IPS-11a (cell line): ENCODE results near the gene CD99.
"Not testable (repeated sequence)": the region's sequence is repeated elsewhere in the genome, so short reads cannot be mapped to it uniquely, and the experiment has no call there.

Experiments used
- H3K4me3 ChIP-seq: one replicate; pipeline ENCODE4 v1.5.1; 2013; ENCODE audit warnings: low read depth, low read length, control low read depth

Gene CD99

DNA sequence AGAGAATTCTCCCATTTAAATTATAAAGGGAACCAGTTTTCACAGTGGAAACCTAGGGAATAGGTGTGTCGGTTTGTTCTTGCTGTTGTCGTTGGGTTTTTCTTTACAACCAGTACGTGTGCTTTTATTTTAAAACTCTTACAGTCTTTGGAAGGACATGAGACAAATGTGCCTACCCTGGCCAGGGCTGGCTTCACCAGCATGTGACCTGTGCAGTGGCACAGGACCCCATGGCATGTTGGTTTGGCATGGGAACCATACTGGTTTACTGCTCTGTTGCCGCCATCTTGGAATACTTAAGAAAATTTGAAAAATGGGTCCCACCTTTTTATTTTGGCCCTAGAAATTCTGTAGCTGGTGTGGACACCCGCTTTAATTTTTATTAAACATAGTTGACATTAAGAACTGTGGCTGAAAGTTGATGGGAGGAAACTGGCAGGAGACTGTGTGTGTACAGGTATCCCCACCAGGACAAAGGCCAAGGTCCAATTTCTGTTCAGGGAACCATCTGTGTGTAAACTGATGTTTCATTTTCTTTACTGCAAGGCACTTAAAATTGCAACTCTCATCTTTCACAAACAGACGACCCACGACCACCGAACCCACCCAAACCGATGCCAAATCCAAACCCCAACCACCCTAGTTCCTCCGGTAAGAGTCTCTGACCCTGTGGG is 28.8 kb downstream of the CD99 start:
- no peak overlapping the region for H3K4me3 ChIP-seq

DNA sequence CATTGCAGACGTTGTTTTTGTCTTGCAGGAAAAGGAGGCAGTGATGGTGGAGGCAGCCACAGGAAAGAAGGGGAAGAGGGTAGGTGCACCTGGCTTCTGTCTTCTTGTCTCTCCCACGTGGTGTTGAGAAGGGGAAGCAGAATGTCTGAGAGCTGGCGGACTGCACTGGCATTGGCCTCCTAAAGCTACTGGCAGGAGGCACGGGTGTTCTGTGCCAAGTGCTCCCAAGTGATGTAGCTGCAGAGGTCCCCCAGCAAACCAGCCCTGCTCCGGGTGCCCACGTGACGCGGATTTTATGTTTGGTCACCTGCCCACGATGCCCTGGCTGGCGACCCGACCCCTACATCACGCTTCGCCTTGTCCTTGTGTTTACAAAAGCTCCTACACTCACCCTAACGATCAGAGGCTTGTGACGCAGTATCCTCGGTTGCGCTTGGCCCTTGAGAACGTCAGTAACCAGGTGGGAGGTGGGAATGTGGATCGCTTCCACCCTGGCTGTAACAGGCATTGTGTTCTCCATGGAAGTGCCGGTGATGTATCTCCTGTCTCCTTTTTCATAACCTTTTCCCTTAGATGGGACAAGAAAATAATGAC is 32.3 kb downstream of the CD99 start:
- H3K4me3 ChIP-seq, result no peak overlapping the region

DNA sequence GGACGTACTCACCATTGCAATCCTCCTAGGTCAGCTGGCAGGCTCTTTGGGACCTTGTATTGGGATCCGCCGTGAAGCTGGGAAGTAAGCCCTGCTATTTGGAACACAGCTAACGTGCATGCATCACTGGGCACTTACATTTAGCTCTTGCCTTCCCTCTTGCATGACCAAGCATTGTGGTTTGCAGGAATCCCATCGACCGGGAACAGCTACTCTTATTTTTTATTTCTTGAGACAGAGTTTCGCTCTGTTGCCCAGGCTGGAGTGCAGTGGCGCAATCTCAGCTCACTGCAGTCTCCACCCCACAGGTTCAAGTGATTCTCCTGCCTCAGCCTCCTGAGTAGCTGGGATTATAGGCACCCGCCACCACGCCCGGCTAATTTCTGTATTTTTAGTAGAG is 36.2 kb downstream of the CD99 start:
- not testable (repeated sequence) for H3K4me3 ChIP-seq

DNA sequence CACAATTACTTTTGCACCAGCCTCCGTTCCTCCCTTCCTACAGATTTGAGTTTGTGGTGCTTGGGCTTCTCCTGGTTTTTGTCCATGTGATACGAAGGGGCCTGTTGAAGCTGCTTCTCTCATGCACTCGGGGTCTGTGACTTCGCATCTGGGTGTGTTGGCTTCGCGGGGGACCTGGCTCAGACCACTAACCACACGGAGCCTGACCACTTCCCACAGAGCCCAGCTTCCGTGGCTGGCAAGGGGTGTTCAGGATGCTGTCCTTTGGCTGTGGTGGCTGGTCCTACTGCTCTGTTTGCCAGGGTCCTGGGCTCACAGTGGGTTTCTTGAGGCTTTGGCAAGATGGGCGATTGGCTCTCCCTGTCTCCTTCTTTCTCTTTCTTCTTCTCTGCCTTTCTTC is 41.0 kb downstream of the CD99 start:
- no peak overlapping the region for H3K4me3 ChIP-seq

DNA sequence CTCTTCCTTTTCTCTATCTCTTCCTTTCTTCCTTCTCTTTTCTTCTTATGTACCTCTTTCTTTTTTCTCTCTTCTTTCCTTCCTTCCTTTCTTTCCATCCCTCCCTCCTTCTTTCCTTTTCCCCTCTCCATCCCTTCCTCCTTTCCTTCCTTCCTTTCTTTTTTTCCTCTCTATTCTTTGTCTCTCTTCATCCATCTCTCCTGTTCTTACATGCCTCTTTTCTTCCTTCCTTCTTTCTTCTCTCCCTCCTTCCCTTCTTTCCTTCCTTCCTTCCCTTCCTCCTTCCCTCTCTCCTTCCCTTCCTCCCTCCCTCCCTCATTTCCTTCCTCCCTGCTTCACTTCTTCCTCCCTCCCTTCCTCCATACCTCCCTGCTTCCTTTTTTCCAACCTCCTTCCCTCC is 41.6 kb downstream of the CD99 start:
- H3K4me3 ChIP-seq, result no peak overlapping the region

DNA sequence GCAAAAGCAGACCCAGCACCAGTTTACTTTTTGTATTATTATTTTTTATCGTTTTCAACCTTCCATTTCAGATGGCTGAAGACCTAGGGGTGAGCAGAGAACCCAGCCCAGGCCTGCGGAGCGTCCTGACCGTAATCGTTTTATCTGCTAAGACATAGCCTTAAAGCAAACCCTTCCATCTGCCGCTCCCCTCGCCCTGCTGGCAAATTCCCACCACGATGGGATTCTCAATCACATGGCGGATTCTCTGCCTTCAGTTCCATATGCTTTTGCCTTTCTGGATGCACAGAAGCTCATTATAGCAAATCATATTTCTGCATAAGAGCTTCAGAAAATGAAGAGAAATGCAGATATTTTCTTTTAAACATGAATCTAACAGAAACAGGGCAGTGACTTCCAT is 42.2 kb downstream of the CD99 start:
- H3K4me3 ChIP-seq, result no peak overlapping the region

DNA sequence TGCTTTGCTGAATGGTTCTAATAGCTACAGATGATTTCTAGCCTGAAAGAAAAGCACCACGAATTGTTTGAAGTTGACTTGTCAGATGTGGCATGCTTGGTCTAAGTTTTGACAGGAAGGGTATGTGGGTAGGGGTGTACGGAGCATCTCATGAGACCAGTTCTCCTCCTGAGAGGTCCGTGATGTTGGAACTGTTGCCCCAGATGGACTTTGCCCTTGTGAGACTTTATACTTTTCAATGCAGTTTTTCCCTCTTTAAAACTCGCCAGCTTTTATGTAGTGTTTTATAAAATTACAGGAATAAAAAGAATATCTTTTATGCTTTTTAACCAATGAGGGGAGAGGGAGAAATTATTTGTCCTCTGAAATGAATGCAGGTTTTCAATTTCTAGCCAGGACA is 44.2 kb downstream of the CD99 start:
- no peak overlapping the region for H3K4me3 ChIP-seq

DNA sequence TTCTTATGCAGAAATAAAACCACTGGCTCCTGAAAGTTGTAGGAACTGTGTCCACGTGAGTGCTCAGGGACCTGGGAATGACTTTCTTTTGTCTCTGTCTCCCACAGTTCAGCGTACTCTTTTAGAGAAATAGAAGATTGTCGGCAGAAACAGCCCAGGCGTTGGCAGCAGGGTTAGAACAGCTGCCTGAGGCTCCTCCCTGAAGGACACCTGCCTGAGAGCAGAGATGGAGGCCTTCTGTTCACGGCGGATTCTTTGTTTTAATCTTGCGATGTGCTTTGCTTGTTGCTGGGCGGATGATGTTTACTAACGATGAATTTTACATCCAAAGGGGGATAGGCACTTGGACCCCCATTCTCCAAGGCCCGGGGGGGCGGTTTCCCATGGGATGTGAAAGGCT is 49.6 kb downstream of the CD99 start:
- no peak overlapping the region for H3K4me3 ChIP-seq

DNA sequence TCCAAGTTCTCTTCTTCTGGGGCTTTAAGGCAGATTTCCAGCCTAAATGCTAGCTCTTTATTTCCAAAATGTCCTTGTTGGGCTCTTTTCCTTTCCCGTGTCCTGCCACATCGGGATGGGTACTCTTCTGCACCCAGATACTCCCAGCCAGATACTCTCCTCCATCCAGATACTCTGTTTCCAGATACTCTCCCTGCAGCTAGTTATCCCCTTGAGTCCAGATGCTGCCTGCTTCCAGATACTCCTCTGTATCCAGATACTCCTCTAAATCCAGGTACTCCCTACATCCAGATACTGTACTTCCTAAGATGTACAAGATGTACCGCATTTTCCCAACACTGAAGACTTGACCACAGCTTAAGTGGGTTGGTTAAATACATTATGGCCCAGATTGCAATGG is 50.3 kb downstream of the CD99 start:
- H3K4me3 ChIP-seq, result no peak overlapping the region

DNA sequence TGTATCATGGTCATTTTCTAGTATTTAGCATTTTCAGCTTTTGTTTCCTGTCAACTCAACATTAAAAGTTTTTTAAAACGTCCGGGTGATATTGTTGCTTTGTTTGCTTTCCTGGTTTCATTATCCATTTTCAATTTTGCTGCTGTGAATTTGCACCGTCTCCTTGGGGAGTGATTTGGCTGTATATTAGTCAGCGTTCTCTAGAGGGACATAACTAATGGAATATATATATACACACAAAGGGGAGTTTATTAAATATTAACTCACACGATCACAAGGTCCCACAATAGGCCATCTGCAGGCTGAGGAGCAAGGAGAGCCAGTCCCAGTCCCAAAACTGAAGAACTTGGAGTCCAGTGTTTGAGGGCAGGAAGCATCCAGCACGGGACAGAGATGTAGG is 55.2 kb downstream of the CD99 start:
- not testable (repeated sequence) for H3K4me3 ChIP-seq

DNA sequence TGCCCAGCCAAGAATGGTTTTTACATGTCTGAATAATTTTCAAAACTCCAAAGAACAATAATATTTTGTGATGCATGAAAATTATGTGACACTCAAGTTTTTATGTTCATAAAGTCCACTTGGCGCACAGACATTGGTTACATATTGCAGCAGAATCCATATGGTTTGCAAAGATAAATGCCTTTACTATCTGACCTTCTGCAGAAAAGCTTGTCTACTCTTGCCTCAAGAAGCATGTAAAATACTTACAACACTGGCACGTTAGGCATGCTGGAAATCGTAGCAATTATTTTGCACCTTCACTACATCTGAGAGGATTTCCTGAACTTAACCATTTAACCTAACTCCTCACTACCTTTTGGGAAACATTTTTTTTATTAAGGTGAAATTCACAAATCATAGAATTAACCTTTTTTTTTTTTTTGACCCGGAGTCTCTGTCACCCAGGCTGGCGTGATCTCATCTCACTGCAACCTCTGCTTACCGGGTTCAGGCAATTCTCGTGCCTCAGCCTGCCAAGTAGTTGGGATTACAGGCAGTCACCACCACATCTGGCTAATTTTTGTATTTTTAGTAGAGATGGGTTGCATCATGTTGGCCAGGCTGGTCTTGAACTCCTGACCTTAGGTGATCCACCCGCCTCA is 57.2 kb downstream of the CD99 start:
- H3K4me3 ChIP-seq, result no peak overlapping the region

DNA sequence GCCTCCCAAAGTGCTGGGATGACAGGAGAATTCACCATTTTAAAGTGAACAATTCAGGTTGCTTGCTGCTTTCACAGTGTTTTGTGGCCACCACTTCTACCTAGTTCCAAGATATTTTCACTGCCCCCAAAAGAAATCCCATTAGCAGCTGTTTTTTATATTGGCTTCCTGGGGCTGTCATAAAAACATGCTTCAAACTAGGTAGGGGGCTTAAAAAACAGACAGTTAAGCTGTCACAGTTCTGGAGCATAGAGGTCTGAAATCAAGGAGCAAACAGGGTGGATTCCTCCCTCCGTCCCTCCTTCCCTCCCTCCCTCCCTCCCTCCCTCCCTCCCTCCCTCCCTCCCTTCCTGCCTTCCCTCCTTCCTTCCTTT is 57.7 kb downstream of the CD99 start:
- no peak overlapping the region for H3K4me3 ChIP-seq

DNA sequence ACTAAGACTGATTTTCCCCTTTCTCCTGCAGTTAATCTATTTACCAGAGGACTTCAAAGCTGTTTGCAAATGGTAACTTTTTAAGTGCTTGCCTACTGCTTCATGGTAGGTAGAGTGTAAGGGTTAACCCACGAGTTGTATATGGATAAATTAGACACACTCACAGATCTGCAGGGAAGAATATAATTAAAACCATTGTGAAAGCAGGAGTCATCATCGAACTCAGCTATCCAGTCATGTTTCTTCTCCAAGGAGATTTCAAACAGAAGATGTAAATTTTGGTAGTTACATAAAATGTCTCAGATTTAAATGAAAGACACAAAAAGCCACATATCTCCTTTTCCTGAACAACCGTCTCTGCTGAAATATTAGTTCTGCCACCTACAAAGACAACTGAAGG is 60.2 kb downstream of the CD99 start:
- no peak overlapping the region for H3K4me3 ChIP-seq

DNA sequence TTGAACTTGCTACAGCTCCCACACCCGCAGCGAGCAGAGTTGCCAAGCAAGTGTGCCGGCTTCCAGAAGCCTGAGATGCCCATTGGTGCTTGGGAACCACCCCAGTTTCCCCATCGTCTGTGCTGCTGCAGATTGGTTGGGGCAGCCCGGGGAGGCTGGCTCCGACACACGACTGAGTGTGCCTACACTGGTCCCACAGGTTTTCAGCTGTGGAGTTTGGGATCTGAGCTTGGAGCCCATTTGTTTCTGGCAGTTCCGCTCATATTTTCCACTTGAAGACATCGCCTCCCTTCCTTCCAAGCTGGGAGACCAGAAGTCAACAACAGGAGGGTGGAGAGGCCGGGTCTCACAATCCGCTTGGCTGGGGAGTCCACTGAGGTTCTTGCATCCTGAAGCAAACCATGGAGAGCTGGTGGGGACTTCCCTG is 60.8 kb downstream of the CD99 start, which contains the start of gene XG:
XG (plus strand) TSS at position 167 of the 427 bp plus-strand sequence; CDS start at position 402, 235 bp downstream.
- H3K4me3 ChIP-seq, result not testable (repeated sequence)

DNA sequence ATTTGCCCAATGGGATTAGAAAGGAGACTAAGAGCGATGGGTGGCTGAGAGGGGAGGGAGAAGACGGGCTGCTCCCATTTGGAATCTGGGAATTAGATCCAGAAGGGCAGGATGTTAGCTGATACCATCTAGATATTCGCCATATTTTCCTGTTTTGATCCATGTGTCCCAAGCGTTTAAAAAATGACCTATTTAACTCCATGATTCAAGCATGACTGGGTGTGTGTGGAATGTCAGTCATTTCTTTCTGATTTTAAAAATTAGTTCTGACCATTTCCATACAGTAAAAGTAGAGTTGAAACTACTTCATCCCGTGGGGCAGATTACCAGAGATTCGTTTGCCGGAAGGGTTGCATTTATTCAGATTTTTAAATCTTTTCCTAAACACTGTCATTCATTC is 61.3 kb downstream of the CD99 start:
- not testable (repeated sequence) for H3K4me3 ChIP-seq

DNA sequence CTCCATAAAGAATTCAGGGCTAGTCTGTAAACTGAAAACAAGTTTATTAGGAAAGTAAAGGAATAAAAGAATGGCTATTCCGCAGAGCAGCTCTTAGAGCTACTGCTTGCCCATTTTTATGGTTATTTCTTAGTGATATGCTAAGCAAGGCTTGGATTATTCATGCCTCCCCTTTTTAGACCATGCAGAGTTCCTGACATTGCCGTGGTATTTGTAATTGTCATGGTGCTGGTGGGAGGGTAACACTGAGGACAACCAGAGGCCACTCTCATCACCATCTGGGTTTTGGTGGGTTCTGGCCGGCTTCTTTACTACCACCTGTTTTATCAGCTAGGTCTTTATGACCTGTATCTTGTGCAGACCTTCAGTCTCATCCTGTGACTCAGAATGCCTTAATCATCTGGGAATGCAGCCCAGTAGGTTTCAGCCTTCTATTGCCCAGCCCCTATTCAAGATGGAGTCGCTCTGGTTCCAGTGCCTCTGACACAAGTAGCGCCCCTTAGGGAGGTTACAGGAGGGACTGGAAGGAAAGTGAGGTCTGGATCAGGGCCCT is 64.1 kb downstream of the CD99 start:
- H3K4me3 ChIP-seq, result not testable (repeated sequence)

DNA sequence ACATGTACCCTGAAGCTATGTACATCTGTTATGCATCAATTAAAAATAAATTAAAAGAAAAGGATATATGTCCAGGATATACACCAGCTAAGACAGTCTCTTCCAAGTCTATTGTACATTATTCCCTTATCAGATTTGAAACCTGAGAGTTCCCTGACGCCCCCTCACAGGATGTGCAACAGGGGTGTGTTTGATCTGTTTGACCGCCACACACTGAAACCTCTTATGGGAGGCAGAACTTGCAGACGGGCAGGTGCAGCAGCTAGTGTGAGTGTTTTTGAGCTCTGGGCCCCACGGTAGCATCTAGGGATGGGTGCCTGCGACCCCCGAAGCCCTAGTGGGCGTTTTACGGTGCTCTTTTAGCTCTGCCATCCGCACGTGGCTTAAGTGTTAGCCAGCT is 65.5 kb downstream of the CD99 start:
- H3K4me3 ChIP-seq, result no peak overlapping the region

DNA sequence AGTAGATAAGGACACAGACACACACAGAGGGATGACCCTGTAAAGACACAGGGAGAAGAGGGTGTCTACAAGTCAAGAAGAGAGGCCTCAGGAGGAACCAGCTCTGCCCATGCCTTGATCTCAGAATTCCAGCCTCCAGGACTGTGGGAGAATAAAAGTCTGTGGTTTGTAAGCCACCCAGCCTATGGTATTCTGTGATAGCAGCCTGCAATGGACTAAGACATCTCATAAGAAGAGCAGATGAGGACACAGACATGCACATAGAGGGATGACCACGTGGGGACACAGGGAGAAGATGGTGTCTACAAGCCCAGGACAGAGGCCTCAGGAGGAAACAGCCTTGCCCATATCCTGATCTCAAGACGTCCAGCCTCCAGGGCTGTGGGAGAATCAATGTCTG is 70.2 kb downstream of the CD99 start:
- H3K4me3 ChIP-seq, result no peak overlapping the region

DNA sequence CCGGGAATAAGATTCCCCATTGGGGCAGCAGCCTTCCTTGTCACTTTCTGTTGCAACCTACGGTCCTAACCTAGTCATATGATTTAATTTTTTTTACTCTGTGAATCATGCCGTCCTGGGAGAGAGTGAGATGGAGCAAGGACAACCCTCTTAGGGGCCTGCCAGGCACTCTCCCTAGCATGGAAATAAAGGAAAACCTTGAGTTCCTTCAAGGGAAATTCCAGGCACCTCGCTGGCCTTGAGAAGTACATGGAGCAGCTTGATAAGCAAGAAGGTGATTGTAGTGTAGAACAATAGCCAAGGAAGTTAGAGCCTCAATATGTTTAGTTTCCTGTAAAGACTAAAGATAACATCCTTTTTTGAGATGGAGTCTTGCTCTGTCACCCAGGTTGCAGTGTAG is 71.6 kb downstream of the CD99 start:
- not testable (repeated sequence) for H3K4me3 ChIP-seq

DNA sequence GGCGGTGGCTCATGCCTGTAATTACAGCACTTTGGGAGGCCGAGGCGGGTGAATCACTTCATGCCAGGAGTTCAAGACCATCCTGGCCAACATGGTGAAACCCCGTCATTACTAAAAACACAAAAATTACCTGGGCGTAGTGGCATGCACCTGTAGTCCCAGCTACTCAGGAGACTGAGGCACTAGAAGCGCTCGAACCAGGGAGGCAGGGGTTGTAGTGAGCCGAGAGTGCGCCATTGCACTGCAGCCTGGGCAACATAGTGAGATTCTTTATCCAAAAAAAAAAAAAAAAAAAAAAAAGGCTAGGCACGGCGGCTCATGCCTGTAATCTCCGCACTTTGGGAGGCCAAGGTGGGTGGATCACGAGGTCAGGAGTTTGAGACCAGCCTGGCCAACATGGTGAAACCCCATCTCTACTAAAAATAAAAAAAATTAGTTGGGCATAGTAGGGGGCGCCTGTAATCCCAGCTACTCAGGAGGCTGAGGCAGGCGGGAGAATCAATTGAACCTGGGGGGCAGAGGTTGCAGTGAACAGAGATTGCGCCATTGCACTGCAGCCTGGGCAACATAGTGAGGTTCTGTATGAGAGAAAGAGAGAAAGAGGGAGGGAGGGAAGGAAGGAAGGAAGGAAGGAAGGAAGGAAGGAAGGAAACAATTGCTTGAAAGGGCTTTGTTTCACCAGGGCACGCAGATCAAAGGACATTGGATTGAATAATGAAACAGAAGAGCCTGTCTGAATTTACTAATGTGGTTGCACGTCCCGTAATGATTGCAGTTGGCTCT is 73.9 kb downstream of the CD99 start:
- H3K4me3 ChIP-seq, result not testable (repeated sequence)

DNA sequence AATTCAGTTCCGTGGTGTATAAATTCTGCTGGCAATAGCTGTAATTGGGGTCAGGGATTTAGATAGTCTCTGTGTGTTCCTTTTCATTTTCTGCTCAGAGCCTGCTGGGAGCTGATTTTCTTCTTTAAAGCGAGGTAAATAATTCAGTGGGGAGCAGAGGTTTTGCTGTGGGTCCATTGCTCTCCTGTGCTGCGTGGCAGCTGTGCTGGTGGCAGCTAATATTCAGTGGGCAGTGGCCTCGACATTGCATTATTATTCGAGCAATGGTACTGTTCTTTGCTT is 74.4 kb downstream of the CD99 start:
- H3K4me3 ChIP-seq, result no peak overlapping the region

DNA sequence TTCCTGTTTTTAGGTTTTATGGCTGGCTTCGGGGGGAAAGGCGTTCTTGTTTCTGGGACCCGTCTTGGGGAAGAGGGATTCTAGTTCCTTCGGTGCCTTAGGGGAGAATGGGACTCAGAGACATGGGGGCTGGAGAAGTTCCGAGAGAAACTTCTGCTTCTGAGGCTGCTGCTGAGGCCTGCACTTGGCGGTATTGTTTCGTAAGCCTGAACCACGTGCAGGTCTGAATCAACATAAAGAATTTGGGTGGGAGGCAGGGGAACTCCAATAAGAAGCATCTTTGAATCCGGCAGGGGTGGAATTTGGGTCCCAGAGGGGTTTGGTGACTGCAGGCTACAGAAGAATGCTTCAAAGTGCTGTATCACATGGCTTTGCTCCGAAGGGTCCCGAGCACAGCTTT is 75.8 kb downstream of the CD99 start:
- no peak overlapping the region for H3K4me3 ChIP-seq
